ENCODE data around the gene CNTD1.

CNTD1 gene

GRCh38 chr17:42806249-42806648 lies 7.6 kb downstream of the CNTD1 start:
- no peak for DNase-seq

DNA sequence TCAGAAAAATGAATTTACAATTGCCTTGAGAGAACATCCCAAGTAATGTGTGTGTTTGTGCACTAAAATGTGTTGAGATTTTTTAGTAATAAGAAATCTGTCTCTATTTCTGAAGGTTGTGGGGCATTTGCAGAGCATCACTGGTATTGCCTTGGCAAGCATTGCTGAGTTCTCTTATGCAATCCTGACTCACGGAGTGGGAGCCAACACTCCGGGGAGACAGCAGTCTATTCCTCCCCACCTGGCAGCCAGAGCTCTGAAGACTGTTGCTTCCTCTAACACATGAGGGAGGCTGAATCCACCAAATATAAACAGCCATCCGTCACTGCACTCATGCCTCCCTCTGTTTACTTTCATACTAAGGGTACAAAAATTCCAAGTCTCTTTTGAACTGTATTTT lies 10.6 kb downstream of the CNTD1 start:
- DNase-seq = no peak

- no peak for DNase-seq
These were observed 16.2 kb downstream of the CNTD1 start for GRCh38 chr17:42814633-42815399.

DNA sequence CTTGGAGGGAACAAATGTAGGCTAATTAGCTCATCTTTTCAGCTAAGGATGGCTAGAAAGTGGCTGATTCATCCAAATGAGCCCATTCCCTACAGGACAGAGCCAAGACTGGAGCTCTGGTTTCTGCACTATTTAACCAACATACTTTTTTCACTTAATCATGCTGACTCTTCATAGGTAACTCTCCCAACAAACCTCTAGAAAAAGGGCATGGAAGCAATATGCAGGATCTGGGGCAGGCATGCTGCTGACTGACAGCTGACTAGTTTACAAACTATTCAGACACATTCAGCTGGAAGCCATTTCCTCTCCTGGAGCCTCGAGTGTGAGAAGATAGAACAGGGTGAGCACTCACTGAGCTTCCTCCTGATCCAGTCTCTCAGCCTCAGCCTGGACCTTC lies 19.2 kb downstream of the CNTD1 start:
- no peak for DNase-seq

DNA sequence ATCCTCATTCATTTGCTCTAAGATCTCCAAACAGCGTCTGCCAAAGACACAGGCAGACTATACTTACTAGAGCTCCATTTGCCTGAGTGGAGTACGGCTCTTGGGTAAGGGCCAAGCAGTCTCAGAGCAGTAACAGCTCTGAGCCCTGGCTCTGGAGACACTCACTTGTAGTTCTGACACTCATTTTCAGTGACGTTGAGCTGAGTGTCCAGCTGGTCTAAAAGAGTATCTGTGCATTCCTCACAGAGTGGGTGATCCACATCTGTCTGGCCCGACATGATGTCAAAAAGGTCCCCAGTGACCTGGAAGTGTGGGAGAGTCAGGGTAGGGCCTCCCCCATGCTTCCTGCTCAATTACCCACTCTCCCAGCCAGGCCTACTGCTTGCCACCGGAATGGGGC lies 19.7 kb downstream of the CNTD1 start:
- DNase-seq = no peak

GRCh38 chr17:42819939-42820535 lies 21.4 kb downstream of the CNTD1 start:
- peak; percentile 16 for DNase-seq

DNA sequence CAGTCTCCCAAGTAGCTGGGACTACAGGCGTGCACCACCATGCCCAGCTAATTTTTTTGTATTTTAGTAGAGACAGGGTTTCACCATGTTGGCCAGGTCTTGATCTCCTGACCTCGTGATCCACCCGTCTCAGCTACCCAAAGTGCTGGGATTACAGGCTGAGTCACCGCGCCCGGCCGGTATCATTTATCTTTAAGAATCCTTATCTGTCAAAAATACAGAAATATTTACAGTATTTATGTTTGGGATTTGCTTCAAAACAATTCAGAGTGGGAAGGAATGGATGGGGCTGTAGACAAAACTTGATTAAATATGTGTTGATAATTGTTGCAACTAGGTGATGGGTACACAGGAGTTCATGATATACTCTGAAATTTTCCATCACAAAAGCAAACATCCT lies 22.5 kb downstream of the CNTD1 start:
- DNase-seq = no peak

GRCh38 chr17:42827472-42827871 lies 28.8 kb downstream of the CNTD1 start:
- DNase-seq = no peak

DNA sequence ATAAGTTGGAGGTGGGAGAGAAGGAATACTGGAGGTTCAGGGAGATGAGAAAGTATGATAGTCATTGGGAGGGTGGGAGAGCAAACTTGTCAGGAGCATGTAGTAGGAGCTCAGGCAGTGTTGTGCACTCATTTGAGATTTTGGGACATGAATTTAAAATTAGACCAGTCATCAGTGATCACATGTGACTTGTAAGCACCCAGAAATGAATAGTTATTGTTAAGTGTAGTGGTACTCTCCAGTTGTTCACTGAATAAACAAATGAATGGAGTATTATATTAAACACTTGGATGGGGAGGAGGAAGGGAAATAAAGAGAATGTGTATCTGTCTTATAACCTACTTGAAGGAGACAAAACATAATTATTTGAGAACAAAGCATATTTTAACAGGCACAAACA lies 32.3 kb downstream of the CNTD1 start:
- DNase-seq = no peak

GRCh38 chr17:42832213-42832933 lies 33.7 kb downstream of the CNTD1 start:
- DNase-seq = no peak

- DNase-seq = peak; percentile 78
These were observed 34.5 kb downstream of the CNTD1 start, which contains the start of gene PSME3 for GRCh38 chr17:42832934-42833766. Gene PSME3, plus strand, starts transcription at chr17:42833397. Its CDS starts 235 bp downstream, at chr17:42833632.

- no peak for DNase-seq
These were observed 35.2 kb downstream of the CNTD1 start for GRCh38 chr17:42833767-42834422.

DNA sequence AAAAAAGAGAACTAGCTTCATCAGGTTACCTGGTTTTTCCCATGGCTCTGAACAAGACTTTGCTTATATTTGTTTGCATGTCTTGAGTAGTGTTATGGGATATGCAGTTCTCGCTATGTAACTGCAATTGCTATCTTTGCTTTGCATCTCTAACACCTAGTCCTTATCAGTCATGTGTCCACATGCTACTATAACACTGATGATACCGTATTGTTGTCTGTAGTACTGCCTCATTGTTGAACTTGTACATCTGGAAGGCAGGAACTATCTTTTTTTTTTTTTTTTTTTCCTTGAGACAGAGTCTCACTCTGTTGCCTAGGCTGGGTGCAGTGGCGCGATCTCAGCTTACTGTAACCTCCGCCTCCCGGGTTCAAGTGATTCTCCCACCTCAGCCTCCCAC lies 37.1 kb downstream of the CNTD1 start:
- no peak for DNase-seq

DNA sequence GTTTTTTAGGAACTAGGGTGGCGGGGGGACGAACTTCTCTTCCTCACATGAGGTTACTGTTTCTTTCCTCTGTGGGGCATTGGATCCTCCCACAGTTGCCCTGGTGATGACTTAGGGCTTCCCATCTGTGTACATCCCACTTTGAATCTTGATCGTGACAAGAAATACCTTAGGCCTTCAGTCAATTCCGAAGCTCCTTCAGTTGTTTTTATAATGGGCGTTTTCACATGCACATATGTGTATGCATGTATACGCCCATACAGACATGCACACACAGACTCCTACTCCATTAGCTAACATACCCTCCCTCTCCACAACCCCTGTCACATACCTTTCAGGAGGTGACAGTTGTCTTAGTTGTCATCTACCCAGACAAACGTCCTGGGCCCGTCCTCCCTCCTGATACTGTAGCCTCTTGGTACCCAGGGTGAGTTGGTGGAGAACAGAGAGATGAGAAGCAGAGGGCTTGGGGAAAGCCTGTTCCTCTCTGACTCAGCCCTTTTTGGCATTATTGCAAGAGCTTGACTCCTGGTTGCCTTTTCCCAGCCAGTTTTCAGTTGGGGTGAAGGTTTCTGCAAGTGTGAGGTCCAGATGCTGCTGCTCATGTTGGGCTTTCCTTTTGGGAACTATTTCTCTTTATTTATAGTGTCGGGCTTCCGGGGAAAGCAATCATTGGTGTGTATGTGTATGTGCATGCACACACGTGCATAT lies 43.5 kb downstream of the CNTD1 start:
- no peak for DNase-seq

DNA sequence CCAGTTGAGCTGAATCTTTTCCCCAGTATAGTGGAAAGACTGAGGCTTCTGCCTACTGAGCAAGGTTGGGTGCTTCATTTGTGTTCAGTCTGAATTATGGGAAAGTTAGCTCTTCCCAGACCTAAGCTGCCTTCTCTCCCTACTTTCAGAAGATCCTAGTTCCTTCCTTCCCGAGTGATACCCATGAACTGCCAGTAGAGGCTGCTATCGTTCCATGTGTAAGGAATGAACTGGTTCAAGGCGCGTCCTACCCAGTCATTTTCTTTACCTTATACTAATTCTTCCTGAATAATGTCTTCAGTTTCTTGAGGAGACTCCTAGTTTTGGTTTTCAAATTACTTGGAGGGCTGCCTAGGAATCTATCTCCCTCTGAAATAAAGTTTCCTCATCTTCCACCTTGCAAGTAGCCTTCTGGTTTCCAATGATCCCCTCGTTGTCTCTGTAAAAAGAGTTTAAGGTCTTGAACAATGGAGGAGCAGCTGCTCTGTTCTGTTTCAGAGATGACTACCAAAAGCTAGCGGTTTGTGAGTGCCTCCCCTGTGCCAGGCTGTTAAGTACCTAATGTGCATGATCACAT lies 44.8 kb downstream of the CNTD1 start:
- DNase-seq = peak; percentile 16

DNA sequence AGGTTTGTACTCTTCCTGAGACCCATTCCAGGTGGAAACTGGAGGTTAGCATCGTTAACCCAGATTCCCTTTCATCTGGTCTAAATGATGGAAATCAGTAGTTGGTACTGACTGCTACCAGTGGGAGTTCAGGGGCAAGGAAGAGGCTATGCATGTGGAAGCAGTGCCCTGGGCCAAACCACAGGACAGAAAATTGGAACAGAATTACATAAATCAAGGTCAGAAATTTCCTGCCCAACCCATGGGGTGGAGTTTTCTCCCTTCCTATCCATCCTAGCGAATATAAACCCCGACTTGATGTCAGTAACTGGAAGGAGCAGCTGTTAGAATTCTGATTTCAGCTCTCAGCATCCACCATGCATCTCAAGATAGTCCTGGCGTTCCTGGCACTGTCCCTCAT lies 45.6 kb downstream of the CNTD1 start, which contains the start of gene AOC2:
Gene AOC2 (plus strand): TSS at position 310 of the 400 bp plus-strand sequence. CDS start 47 bp downstream, at position 357.
- DNase-seq = no peak

DNA sequence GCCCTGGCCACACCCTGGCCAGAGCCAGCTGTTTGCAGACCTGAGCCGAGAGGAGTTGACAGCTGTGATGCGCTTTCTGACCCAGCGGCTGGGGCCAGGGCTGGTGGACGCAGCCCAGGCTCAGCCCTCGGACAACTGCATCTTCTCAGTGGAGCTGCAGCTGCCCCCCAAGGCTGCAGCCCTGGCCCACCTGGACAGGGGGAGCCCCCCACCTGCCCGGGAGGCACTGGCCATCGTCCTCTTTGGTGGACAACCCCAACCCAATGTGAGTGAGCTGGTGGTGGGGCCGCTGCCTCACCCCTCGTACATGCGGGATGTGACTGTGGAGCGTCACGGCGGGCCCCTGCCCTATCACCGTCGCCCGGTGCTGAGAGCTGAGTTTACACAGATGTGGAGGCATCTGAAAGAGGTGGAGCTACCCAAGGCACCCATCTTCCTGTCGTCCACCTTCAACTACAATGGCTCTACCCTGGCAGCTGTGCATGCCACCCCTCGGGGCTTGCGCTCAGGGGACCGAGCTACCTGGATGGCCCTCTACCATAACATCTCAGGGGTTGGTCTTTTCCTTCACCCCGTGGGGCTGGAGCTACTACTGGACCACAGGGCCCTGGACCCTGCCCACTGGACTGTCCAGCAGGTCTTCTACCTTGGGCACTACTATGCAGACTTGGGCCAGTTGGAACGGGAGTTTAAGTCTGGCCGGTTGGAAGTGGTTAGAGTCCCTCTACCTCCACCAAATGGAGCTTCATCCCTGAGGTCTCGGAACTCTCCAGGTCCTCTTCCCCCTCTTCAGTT lies 46.3 kb downstream of the CNTD1 start:
- no peak for DNase-seq

DNA sequence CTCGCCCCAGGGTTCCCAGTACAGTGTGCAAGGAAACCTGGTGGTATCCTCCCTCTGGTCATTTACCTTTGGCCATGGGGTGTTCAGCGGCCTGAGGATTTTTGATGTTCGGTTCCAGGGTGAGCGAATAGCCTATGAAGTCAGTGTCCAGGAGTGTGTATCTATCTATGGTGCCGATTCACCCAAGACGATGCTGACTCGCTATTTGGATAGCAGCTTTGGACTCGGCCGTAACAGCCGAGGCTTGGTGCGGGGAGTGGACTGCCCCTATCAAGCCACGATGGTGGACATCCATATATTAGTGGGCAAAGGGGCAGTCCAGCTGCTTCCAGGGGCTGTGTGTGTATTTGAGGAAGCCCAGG lies 46.9 kb downstream of the CNTD1 start:
- DNase-seq = no peak

GRCh38 chr17:42845918-42846593 lies 47.4 kb downstream of the CNTD1 start:
- DNase-seq = no peak
